HG02798 (cell line): Measurements from ENCODE around the gene PDLIM3.

Experiments used
- ATAC-seq: cut with Tn5 transposase; IDR thresholded peaks from one replicate; pipeline ENCODE4 v1.9.1; 2021; ENCODE audit warnings: mild to moderate bottlenecking; ENCODE audit not compliant: unreplicated experiment, poor library complexity

PDLIM3 gene

GRCh38 chr4:185473247-185473646, 62.1 kb downstream of the PDLIM3 start:
- ATAC-seq, result no peak

DNA sequence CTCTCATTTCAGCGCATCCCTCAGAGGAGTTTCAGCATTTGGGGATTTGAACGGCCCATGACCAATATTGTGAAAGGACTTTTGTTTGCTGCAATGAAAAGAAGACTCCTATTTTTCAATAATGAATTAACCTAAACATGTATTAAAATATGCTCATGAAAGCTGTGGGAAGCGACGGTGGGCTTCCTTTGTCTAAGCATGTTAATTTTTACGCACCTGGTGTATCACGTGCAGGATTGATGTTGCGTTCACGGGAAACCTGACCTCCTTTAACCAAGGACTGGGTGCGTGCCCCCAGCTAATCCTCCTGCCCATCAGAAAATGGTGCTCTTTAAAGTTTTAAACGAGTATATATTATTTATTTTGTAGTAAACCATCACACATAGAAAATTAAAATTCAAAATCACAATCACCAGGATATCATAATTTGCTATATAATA, 63.2 kb downstream of the PDLIM3 start:
- no peak for ATAC-seq

GRCh38 chr4:185471235-185472102, 63.8 kb downstream of the PDLIM3 start, which contains the start of gene CCDC110:
Gene CCDC110, minus strand, starts transcription at chr4:185471733. Its CDS starts 50 bp downstream, at chr4:185471683.
- ATAC-seq, result peak; percentile 93

DNA sequence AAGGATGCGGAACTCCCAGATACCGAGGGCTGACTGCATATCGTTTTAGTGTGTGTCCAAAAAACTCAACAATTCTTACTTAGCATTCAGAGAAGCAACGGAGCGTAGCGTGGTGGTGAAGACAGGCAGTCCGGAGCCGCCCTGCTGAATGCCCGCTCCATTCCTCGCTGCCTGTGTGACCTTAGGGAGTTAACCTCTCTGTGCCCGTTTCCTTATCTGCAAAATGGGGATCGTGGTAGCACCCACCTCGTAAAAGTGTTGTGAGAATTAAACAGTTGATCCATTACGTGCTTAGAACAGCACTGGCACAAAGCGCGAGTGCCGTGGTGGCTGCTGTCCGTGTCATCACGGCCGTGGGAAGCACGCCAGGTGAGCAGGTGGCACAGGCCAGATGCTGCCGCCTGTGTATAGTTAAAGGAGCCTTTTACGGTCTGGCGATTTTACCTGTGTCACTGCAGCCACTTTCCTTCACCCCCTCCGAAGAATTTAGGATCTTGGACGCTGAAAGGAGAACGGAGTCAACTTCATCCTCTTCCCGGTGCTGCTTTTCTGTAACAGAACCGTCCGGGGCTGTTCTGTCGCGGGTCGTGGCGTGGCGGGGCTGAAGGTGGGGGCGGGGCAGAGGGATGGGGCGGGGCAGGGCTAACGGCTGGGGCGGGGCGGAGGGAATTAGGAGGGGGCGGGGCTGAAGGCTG, 64.7 kb downstream of the PDLIM3 start:
- ATAC-seq, result peak; percentile 14

GRCh38 chr4:185469580-185470154, 65.6 kb downstream of the PDLIM3 start:
- ATAC-seq, result no peak

GRCh38 chr4:185468999-185469398, 66.3 kb downstream of the PDLIM3 start:
- no peak for ATAC-seq

DNA sequence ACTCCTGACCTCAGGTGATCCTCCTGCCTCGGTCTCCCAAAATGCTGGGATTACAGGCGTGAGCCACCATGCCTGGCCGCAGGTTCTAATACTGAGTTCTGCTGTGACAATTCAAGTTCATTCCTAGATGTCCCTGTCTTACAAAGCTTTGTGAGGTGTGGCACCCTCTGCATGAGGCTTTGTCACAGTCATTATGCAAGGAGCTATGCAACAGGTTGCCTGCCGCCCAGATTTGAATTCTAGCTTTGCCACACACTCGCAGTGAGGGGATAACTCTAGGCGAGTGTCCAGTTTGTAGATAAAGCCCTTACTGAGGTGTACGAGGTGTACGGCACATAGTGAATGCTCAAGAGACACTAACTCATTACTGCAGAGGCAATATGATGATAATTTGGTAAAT, 67.3 kb downstream of the PDLIM3 start:
- no peak for ATAC-seq

GRCh38 chr4:185467101-185467500, 68.2 kb downstream of the PDLIM3 start:
- no peak for ATAC-seq

DNA sequence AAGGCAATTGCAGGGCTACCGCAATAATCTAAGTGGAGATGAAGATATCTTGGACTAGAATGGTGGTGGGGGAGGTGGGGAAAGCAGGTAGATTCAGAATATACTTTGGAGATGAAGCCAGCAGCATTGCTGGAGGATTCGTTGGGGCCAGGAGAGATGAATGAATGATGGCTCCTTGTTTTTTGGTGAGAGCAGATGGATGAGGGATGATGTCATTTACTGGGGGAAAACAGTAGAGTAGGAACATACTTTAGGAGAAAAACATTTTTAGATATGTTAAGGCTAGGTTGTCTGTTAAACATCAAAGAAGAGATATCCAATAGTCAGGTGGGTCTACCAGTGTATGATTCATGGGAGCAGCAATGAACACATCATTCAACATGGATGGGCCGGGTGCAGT, 69.6 kb downstream of the PDLIM3 start:
- ATAC-seq, result no peak

DNA sequence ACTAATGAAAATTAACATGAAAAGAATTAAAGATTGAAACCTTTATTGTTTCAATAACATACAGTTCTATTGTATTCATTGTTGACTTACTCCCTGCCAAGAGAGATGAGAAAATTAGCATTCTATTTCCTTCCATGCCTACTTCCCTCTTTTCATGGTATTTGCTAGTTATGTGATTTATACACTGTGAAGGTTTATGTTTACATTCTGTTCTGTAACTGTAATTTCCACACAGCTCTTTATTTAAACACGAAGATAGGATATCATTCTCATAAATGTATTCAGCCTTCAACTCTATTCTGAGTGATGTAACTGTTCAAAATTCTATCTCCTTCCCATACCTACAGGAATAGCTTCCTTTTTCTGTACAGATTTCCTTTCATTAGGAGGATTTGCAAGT, 70.4 kb downstream of the PDLIM3 start:
- ATAC-seq, result no peak

GRCh38 chr4:185464183-185464582, 71.1 kb downstream of the PDLIM3 start:
- ATAC-seq, result no peak

DNA sequence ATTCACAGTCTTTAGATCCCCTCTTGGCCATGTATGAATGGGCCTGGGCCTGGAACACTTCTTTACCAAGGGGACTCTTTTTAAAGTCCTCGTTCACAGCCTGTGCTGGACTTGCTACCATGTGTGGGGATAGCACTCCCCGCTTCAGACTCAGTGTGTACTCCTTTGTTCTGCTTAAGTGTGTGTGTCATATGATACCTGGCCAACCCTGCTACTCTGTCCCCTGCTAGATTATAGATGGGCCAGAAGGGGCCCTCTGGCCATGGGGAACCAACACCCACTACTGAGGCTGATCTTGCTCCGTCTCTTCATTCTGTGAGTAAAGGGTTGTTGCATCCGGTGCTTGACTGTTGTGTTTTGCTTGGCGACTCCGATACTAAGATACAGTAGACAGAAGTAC, 71.8 kb downstream of the PDLIM3 start:
- ATAC-seq, result no peak

DNA sequence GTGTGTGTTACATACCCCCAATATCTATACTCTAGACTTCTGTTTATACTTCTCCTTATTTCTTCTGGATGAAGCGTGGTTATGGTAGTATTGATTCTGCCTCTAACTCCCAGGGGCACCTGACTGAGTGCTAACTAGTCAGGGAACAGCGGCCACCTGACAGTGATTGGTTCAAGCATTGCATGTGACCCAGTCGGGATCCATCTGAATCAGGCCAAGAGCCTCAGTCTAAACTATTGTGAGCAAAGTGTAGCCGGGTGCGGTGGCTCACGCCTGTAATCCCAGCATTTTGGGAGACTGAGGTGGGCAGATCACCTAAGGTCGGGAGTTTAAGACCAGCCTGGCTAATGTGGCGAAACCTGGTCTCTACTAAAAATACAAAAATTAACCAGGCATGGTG, 73.7 kb downstream of the PDLIM3 start:
- no peak for ATAC-seq

GRCh38 chr4:185457136-185457535, 78.2 kb downstream of the PDLIM3 start:
- no peak for ATAC-seq

GRCh38 chr4:185456131-185456530, 79.2 kb downstream of the PDLIM3 start:
- ATAC-seq, result no peak
